GM23338 (cell line): Measurements from ENCODE around the gene ADCY6. TPM values are rescaled to one million over a fixed set of nuclear protein-coding genes. Genes with fewer than 3 reads are reported as not detected.

ENCODE experiments used
- ATAC-seq: fragments of 200-7000 bp; cut with Tn5 transposase; 3 replicates; pipeline ENCODE4 v1.9.1; 2020
- DNase-seq: peaks from one replicate; pipeline ENCODE4 v3.0.0-alpha.2; 2015; ENCODE audit warnings: low spot score
- H2AFZ ChIP-seq: fragments of 200-600 bp; sonication (generic); 2 replicates; pipeline ENCODE4 v1.8.0; 2016; ENCODE audit warnings: antibody characterized with exemption, mild to moderate bottlenecking, moderate library complexity
- H3F3A ChIP-seq: fragments of 200-600 bp; sonication (generic); replicated peaks from 2 replicates; pipeline ENCODE4 v1.8.0; 2017; ENCODE audit warnings: antibody characterized with exemption, mixed run types, low read depth
- H3K27ac ChIP-seq: fragments of 200-600 bp; sonication (generic); 2 replicates; pipeline ENCODE4 v1.6.1; 2016; ENCODE audit warnings: low read depth
- H3K27me3 ChIP-seq: fragments of 200-600 bp; sonication (generic); 2 replicates; pipeline ENCODE4 v1.8.0; 2016; ENCODE audit warnings: mild to moderate bottlenecking, mixed run types, moderate library complexity; ENCODE audit not compliant: insufficient read depth
- H3K36me3 ChIP-seq: fragments of 200-600 bp; sonication (generic); 2 replicates; pipeline ENCODE4 v1.8.0; 2016; ENCODE audit warnings: mild to moderate bottlenecking; ENCODE audit not compliant: insufficient read depth
- H3K4me1 ChIP-seq: fragments of 200-600 bp; sonication (generic); 2 replicates; pipeline ENCODE4 v1.8.0; 2016; ENCODE audit warnings: mild to moderate bottlenecking, moderate library complexity; ENCODE audit not compliant: insufficient read depth
- H3K4me2 ChIP-seq: fragments of 200-600 bp; sonication (generic); 2 replicates; pipeline ENCODE4 v1.7.1; 2017; ENCODE audit warnings: mixed run types
- H3K4me3 ChIP-seq: fragments of 200-600 bp; sonication (generic); 2 replicates; pipeline ENCODE4 v1.6.1; 2016; ENCODE audit warnings: mixed run types
- H3K79me2 ChIP-seq: fragments of 200-600 bp; sonication (generic); replicated peaks from 2 replicates; pipeline ENCODE4 v1.8.0; 2017; ENCODE audit warnings: mild to moderate bottlenecking; ENCODE audit not compliant: insufficient read depth
- H3K9me2 ChIP-seq: fragments of 200-600 bp; sonication (generic); 2 replicates; pipeline ENCODE4 v1.8.0; 2017; ENCODE audit not compliant: insufficient read depth
- H4K20me1 ChIP-seq: fragments of 200-600 bp; sonication (generic); replicated peaks from 2 replicates; pipeline ENCODE4 v1.8.0; 2017; ENCODE audit warnings: mild to moderate bottlenecking; ENCODE audit not compliant: insufficient read depth
- H3K27ac Mint-ChIP-seq: 2 replicates; pipeline ENCODE4 v1.8.0; 2020; ENCODE audit warnings: inconsistent platforms, mild to moderate bottlenecking, moderate library complexity, mixed read lengths
- H3K27me3 Mint-ChIP-seq: 3 replicates; pipeline ENCODE4 v1.8.0; 2022; ENCODE audit warnings: low read depth, mild to moderate bottlenecking, moderate library complexity, mixed read lengths, inconsistent platforms; ENCODE audit not compliant: insufficient read depth, poor library complexity
- H3K36me3 Mint-ChIP-seq: 3 replicates; pipeline ENCODE4 v1.8.0; 2021; ENCODE audit warnings: low read depth, mild to moderate bottlenecking, inconsistent platforms, moderate library complexity, mixed read lengths
- H3K4me1 Mint-ChIP-seq: 3 replicates; pipeline ENCODE4 v1.8.0; 2020; ENCODE audit warnings: mild to moderate bottlenecking, inconsistent platforms, mixed read lengths
- H3K4me3 Mint-ChIP-seq: 3 replicates; pipeline ENCODE4 v1.8.0; 2021; ENCODE audit warnings: moderate library complexity, mild to moderate bottlenecking, inconsistent platforms, mixed read lengths
- H3K9me3 Mint-ChIP-seq: 3 replicates; pipeline ENCODE4 v1.8.0; 2020; ENCODE audit warnings: moderate library complexity, mild to moderate bottlenecking, inconsistent platforms, mixed read lengths
- CTCF ChIP-seq, 2 experiments: fragments of 200-600 bp in 1 of 2; sonication (generic) in 1 of 2; conservative IDR thresholded peaks; 2 replicates each; pipeline versions ENCODE4 v1.5.1 to v1.6.1; 2016 to 2017; ENCODE audit warnings: antibody characterized with exemption in 2 of 2, low read depth in 2 of 2, mild to moderate bottlenecking in 2 of 2, moderate library complexity in 1 of 2
- EZH2phosphoT487 ChIP-seq: fragments of 200-600 bp; sonication (generic); IDR thresholded peaks from one replicate; pipeline ENCODE4 v1.8.1; 2018; ENCODE audit warnings: antibody characterized with exemption; ENCODE audit not compliant: unreplicated experiment
- NANOG ChIP-seq: IDR thresholded peaks from 2 replicates; pipeline ENCODE4 v1.6.1; 2016; ENCODE audit warnings: antibody characterized with exemption, borderline replicate concordance
- ZNF331 ChIP-seq: fragments of 250-450 bp; sonication (Bioruptor Pico); IDR thresholded peaks from 2 replicates; pipeline ENCODE4 v1.5.0; 2020; ENCODE audit warnings: low read depth, mild to moderate bottlenecking, moderate library complexity
- ZNF462 ChIP-seq: fragments of 250-450 bp; sonication (Bioruptor Pico); IDR thresholded peaks from 2 replicates; pipeline ENCODE4 v1.5.0; 2020; ENCODE audit warnings: mild to moderate bottlenecking, moderate library complexity
- polyA plus RNA-seq: library from polyadenylated mRNA; unstranded; fragments of >200 nt; fragmentation: Nextera tagmentation; extraction: Ambion mirVana; gene quantifications from 2 replicates; pipeline ENCODE4 v1.2.1, GENCODE V29; 2016
- total RNA-seq: library from RNA; depleted of rRNA; stranded (reverse); fragments of >200 nt; shearing (Covaris generic); gene quantifications from 2 replicates; pipeline ENCODE4 v1.2.3, GENCODE V29; 2014

The ADCY6 gene
- total and polyA plus RNA-seq, 2 experiments from 2014 or later = 1.0 to 16.5 TPM

GRCh38 chr12:48824112-48824511, 35.2 kb upstream of the ADCY6 start:
- H3K4me2 ChIP-seq = peak overlapping the region; percentile 43; the same call in 1 of the 2 replicates
- Mint-ChIP-seq H3K27ac (peak overlapping the region; percentile 17; the same call in 1 of the 2 replicates), H3K4me1 (peaks cover 30% of the 10 kb centered on the region), H3K27me3 (peaks cover 19% of the 10 kb centered on the region), H3K9me3 (no peaks in the 10 kb centered on the region; the same call in 2 of the 3 replicates), H3K4me3 (peak overlapping the region; percentile 16; the same call in 1 of the 3 replicates), H3K36me3 (peaks cover 16% of the 10 kb centered on the region; the same call in 2 of the 3 replicates)
- no peaks in the 10 kb centered on the region; the same call in 1 of the 2 replicates for H4K20me1 ChIP-seq
- H3K79me2 ChIP-seq = no peaks in the 10 kb centered on the region
- DNase-seq = peak; percentile 83
- H3K27me3 ChIP-seq = peaks cover 26% of the 10 kb centered on the region
- H3K9me2 ChIP-seq = no peaks in the 10 kb centered on the region
- peaks cover 9% of the 10 kb centered on the region for H3K4me1 ChIP-seq
- H3F3A ChIP-seq = no peaks in the 10 kb centered on the region
- ATAC-seq = peak; percentile 79
- no peak overlapping the region for H3K27ac ChIP-seq
- 0 out of 2 replicates have a peak, but pooled peaks cover 3% of the 10 kb centered on the region for H3K36me3 ChIP-seq
- no peak overlapping the region for H2AFZ ChIP-seq
- TF ChIP-seq ZNF331 = no peak
- no peak for TF ChIP-seq EZH2phosphoT487
- no peak overlapping the region for H3K4me3 ChIP-seq

DNA sequence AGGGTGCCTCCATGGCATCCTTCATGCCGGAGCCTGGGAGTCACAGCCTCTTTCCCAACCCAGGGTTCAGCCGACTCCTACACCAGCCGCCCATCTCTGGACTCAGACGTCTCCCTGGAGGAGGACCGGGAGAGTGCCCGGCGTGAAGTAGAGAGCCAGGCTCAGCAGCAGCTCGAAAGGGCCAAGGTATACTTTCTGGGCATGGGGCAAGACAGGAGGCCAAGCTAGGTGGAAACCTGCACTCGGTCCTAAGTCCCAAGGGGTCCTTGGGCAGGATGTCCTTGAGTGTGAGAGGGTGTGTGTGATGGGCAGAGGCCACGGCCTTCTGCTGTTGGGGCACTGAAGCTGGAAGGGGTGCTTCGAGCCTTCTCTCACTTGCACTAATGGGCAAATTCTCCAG, 34.4 kb upstream of the ADCY6 start:
- no peak overlapping the region for H3K27ac ChIP-seq
- Mint-ChIP-seq H3K4me3 (no peak overlapping the region), H3K4me1 (peaks cover 34% of the 10 kb centered on the region), H3K9me3 (no peaks in the 10 kb centered on the region; the same call in 2 of the 3 replicates), H3K27ac (no peak overlapping the region), H3K36me3 (peaks cover 10% of the 10 kb centered on the region; the same call in 1 of the 3 replicates), H3K27me3 (peaks cover 22% of the 10 kb centered on the region)
- TF ChIP-seq ZNF462 (no peak), EZH2phosphoT487 (no peak), NANOG (no peak), CTCF (conservative IDR thresholded peaks at IDR 0.05; ENCODE audit: low read depth in 2 of 2) (no peak)
- H2AFZ ChIP-seq = no peak overlapping the region
- H3K36me3 ChIP-seq = 0 out of 2 replicates have a peak, but pooled peaks cover 2% of the 10 kb centered on the region
- H3F3A ChIP-seq = no peaks in the 10 kb centered on the region
- H3K4me3 ChIP-seq = no peak overlapping the region
- no peaks in the 10 kb centered on the region; the same call in 1 of the 2 replicates for H4K20me1 ChIP-seq
- DNase-seq (no peak), ATAC-seq (no peak)
- no peaks in the 10 kb centered on the region for H3K9me2 ChIP-seq
- no peak overlapping the region for H3K4me2 ChIP-seq
- peaks cover 9% of the 10 kb centered on the region for H3K4me1 ChIP-seq
- peaks cover 29% of the 10 kb centered on the region for H3K27me3 ChIP-seq
- no peaks in the 10 kb centered on the region for H3K79me2 ChIP-seq
